Erythroblast (primary cell): ENCODE data around the gene SIPA1L3.

Experiments
- GATA1 ChIP-seq: IDR thresholded peaks from 2 replicates; pipeline ENCODE4 v1.6.1; 2011; ENCODE audit warnings: low read depth, mild to moderate bottlenecking, control low read depth, low read length, moderate library complexity
- POLR2A ChIP-seq: IDR thresholded peaks from 2 replicates; pipeline ENCODE4 v1.6.1; 2011; ENCODE audit warnings: mild to moderate bottlenecking, low read length

DNA sequence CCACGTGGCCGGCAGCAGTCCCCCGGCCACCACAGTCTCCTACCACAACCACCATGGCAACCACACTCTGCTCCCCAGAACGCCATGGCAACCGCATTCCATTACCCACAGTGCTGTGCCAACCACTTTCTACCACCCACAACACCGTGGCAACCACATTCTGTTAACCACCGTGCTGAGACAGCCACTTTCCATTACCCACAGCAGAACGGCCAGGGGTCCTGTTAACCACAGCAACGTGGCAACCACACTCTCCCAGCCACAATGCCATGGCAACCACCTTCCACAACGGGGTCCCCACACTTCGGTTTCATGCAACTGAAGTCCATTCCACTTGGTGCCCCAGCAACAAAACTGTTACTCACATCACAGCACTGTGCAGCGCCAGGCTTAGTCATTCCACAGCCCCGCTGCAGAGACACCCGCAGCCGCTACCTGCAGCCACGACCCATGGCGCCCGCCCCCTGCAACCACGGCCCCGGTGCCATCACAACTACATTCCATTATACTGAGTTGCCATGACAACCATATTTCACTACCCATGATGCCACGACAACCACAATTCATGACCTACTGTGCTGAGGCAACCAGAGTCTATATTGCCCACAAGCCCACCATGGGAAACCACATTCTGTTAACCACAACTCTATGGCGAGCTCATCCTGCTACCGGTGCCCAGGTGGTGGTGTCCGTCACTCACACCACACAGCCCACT, 307.1 kb downstream of the SIPA1L3 start:
- TF ChIP-seq POLR2A = no peak
- no peak for TF ChIP-seq GATA1
